HepG2 (cell line): Measurements from ENCODE around the gene GNGT2. TPM values are rescaled to one million over a fixed set of nuclear protein-coding genes. Genes with fewer than 3 reads are reported as not detected.
A peak's percentile ranks its signal among the peaks of the same experiment; 100 is the strongest.

Experiments used
- BHLHE40 ChIP-seq: IDR thresholded peaks from 2 replicates; pipeline ENCODE4 v1.6.1; 2011; ENCODE audit warnings: low read length, improper control_type of control experiment
- GLI4 ChIP-seq: sonication (generic); formaldehyde crosslinking; IDR thresholded peaks from 2 replicates; pipeline ENCODE4 v1.5.1; 2020; ENCODE audit warnings: missing genetic modification reagents, mild to moderate bottlenecking, moderate library complexity, borderline replicate concordance
- GMEB1 ChIP-seq: sonication (generic); formaldehyde crosslinking; IDR thresholded peaks from 2 replicates; pipeline ENCODE4 v1.5.1; 2020; ENCODE audit warnings: missing genetic modification reagents, mild to moderate bottlenecking, borderline replicate concordance
- IRF1 ChIP-seq: sonication (generic); formaldehyde crosslinking; IDR thresholded peaks from 2 replicates; pipeline ENCODE4 v1.4.0; 2020; ENCODE audit warnings: low read depth, mild to moderate bottlenecking, missing genetic modification reagents
- KAT7 ChIP-seq: IDR thresholded peaks from 2 replicates; pipeline ENCODE4 v1.6.1; 2018; ENCODE audit warnings: borderline replicate concordance, missing compliant biosample characterization
- LCORL ChIP-seq, 2 experiments: fragments of 450-650 bp in 1 of 2; sonication (generic) in 1 of 2; formaldehyde crosslinking in 1 of 2; IDR thresholded peaks; 2 replicates each; pipeline versions ENCODE4 v1.5.0 to v1.6.1; 2017 to 2020; ENCODE audit warnings: antibody characterized with exemption in 1 of 2, missing genetic modification reagents in 1 of 2
- PHF5A ChIP-seq: IDR thresholded peaks from one replicate; pipeline ENCODE4 v1.6.1; 2018; ENCODE audit warnings: low read depth, missing genetic modification reagents; ENCODE audit not compliant: unreplicated experiment
- POGK ChIP-seq: sonication (generic); formaldehyde crosslinking; conservative IDR thresholded peaks from 2 replicates; pipeline ENCODE4 v1.8.0; 2022; ENCODE audit warnings: mild to moderate bottlenecking, moderate library complexity, missing genetic modification reagents
- PRMT3 ChIP-seq: sonication (generic); formaldehyde crosslinking; IDR thresholded peaks from 2 replicates; pipeline ENCODE4 v1.8.1; 2022; ENCODE audit warnings: low read depth, mild to moderate bottlenecking, moderate library complexity, missing genetic modification reagents, borderline replicate concordance
- SNAPC4 ChIP-seq: sonication (generic); formaldehyde crosslinking; IDR thresholded peaks from 2 replicates; pipeline ENCODE4 v1.4.0; 2020; ENCODE audit warnings: mild to moderate bottlenecking, missing genetic modification reagents
- SPEN ChIP-seq: sonication (generic); formaldehyde crosslinking; IDR thresholded peaks from 2 replicates; pipeline ENCODE4 v1.5.1; 2020; ENCODE audit warnings: low read depth, mild to moderate bottlenecking, missing genetic modification reagents
- THAP8 ChIP-seq: sonication (generic); formaldehyde crosslinking; IDR thresholded peaks from 2 replicates; pipeline ENCODE4 v1.5.1; 2020; ENCODE audit warnings: missing genetic modification reagents, mild to moderate bottlenecking, borderline replicate concordance
- ZNF576 ChIP-seq: sonication (generic); formaldehyde crosslinking; IDR thresholded peaks from 2 replicates; pipeline ENCODE4 v1.4.0; 2020; ENCODE audit warnings: mild to moderate bottlenecking, missing genetic modification reagents
- ZNF878 ChIP-seq: sonication (generic); formaldehyde crosslinking; IDR thresholded peaks from 2 replicates; pipeline ENCODE4 v1.8.1; 2023; ENCODE audit warnings: mild to moderate bottlenecking, missing genetic modification reagents, moderate library complexity
- polyA plus RNA-seq, 8 experiments: library from polyadenylated mRNA; depleted of rRNA in 3 of 8; stranded (reverse) in 7 of 8; unstranded in 1 of 8; fragments of >200 nt; fragmentation: Illumina TruSeq in 4 of 8; extraction: Trizol in 4 of 8; gene quantifications; 2 replicates each; pipeline versions ENCODE4 v1.2.1 to v1.2.3, GENCODE V29; 2011 to 2016; ENCODE audit warnings: low read depth in 4 of 8, missing spikeins in 1 of 8, mixed read lengths in 1 of 8; ENCODE audit not compliant: insufficient read depth in 1 of 8
- total RNA-seq, 5 experiments: library from RNA; depleted of rRNA; stranded (reverse); fragments of >200 nt; fragmentation: Illumina TruSeq; extraction: Trizol; gene quantifications; 2 replicates each; pipeline ENCODE4 v1.2.3, GENCODE V29; 2016; ENCODE audit warnings: low read depth in 1 of 5

Gene GNGT2
- total and polyA plus RNA-seq, 2 of the 13 experiments (the other 11 are each of a cell fraction or from before 2014, with no cell fraction given) = not detected

GRCh38 chr17:49191917-49192741 is 18.2 kb downstream of the GNGT2 start (continued):
- peak; percentile 51; the same call in 1 of the 2 replicates for TF ChIP-seq IRF1 (CRISPR knock-in tag)
- TF ChIP-seq GLI4 (CRISPR knock-in tag) = peak; percentile 86; the same call in 1 of the 2 replicates
- peak; percentile 71; the same call in 1 of the 2 replicates for TF ChIP-seq THAP8 (CRISPR knock-in tag)
- TF ChIP-seq ZNF878 (CRISPR knock-in tag) = peak; percentile 98; the same call in 1 of the 2 replicates
- no peak for TF ChIP-seq PHF5A
- no peak for TF ChIP-seq ZNF576 (CRISPR knock-in tag)
- TF ChIP-seq PRMT3 (CRISPR knock-in tag) = peak; percentile 81; the same call in 1 of the 2 replicates
- TF ChIP-seq SNAPC4 = peak; percentile 89
- peak; percentile 91 for TF ChIP-seq BHLHE40
- no peak; the same call in 1 of the 2 replicates for TF ChIP-seq SPEN
- peak; percentile 86 for TF ChIP-seq POGK
- TF ChIP-seq KAT7 = peak; percentile 69
- peak; percentile 51 for TF ChIP-seq GMEB1
- peak; percentile 2; the same call in 1 of the 2 replicates for TF ChIP-seq LCORL (IDR thresholded peaks at IDR 0.05)
- peak; percentile 57; the same call in 1 of the 2 replicates for TF ChIP-seq LCORL (CRISPR knock-in tag; IDR thresholded peaks at IDR 0.05)
